ENCODE measurements around the gene NUP160. TPM values are rescaled to one million over a fixed set of nuclear protein-coding genes. Genes with fewer than 3 reads are reported as not detected.

NUP160 gene
- total and polyA plus RNA-seq, 9 donors = 25.7 to 38.5 (median 27.0) TPM

- Histone ChIP-seq H3K4me1 (ENCODE audit: control insufficient read depth, insufficient read depth, low read length) (no peaks in the 10 kb centered on the region), H3K27me3 (ENCODE audit: control insufficient read depth, insufficient read depth, low read length) (no peaks in the 10 kb centered on the region), H3K27ac (ENCODE audit: low read length) (peak overlapping the region; percentile 23), H3K9me3 (replicated peaks; ENCODE audit: control insufficient read depth, low read depth, low read length) (no peaks in the 10 kb centered on the region), H3K4me3 (ENCODE audit: low read length) (no peak overlapping the region), H3K36me3 (ENCODE audit: control insufficient read depth, insufficient read depth, low read length) (no peaks in the 10 kb centered on the region)
- no CpG with 5 or more reads among the region's 4 CpGs for WGBS (ENCODE audit: insufficient coverage)
- peak; percentile 89 for DNase-seq
Observed at GRCh38 chr11:47863189-47863897, 15.2 kb upstream of the NUP160 start.

DNA sequence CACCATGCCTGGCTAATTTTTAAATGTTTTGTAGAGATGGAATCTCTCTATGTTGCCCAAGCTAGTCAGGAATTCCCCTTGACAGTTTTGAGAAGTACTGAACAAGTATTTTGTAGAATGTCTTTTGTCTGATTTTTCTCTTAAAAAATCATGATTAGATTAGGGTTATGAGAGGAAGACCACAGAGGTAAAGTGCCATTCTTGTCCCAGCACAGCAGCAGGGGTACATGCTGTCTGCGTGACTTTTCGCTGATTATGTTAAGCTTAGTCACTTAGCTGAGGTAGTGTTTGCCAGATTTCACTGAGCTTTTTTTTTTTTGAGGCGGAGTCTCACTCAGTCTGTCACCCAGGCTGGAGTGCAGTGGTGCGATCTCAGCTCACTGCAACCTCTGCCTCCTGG lies 13.6 kb upstream of the NUP160 start:
- Histone ChIP-seq H3K9me3 (replicated peaks; ENCODE audit: control insufficient read depth, low read depth, low read length) (no peaks in the 10 kb centered on the region), H3K4me3 (ENCODE audit: low read length) (no peak overlapping the region), H3K27ac (ENCODE audit: low read length) (no peak overlapping the region), H3K4me1 (ENCODE audit: control insufficient read depth, insufficient read depth, low read length) (no peaks in the 10 kb centered on the region), H3K27me3 (ENCODE audit: control insufficient read depth, insufficient read depth, low read length) (no peaks in the 10 kb centered on the region), H3K36me3 (ENCODE audit: control insufficient read depth, insufficient read depth, low read length) (no peaks in the 10 kb centered on the region)
- 86% methylated on average over 4 of the region's 4 CpGs for WGBS (ENCODE audit: insufficient coverage)
- DNase-seq = no peak

GRCh38 chr11:47860536-47860935 lies 12.4 kb upstream of the NUP160 start:
- DNase-seq = no peak
- Histone ChIP-seq H3K9me3 (replicated peaks; ENCODE audit: control insufficient read depth, low read depth, low read length) (no peaks in the 10 kb centered on the region), H3K4me3 (ENCODE audit: low read length) (no peak overlapping the region), H3K27ac (ENCODE audit: low read length) (no peak overlapping the region), H3K27me3 (ENCODE audit: control insufficient read depth, insufficient read depth, low read length) (no peaks in the 10 kb centered on the region), H3K4me1 (ENCODE audit: control insufficient read depth, insufficient read depth, low read length) (no peaks in the 10 kb centered on the region), H3K36me3 (ENCODE audit: control insufficient read depth, insufficient read depth, low read length) (no peaks in the 10 kb centered on the region)
- no CpG with 5 or more reads among the region's 6 CpGs for WGBS (ENCODE audit: insufficient coverage)

DNA sequence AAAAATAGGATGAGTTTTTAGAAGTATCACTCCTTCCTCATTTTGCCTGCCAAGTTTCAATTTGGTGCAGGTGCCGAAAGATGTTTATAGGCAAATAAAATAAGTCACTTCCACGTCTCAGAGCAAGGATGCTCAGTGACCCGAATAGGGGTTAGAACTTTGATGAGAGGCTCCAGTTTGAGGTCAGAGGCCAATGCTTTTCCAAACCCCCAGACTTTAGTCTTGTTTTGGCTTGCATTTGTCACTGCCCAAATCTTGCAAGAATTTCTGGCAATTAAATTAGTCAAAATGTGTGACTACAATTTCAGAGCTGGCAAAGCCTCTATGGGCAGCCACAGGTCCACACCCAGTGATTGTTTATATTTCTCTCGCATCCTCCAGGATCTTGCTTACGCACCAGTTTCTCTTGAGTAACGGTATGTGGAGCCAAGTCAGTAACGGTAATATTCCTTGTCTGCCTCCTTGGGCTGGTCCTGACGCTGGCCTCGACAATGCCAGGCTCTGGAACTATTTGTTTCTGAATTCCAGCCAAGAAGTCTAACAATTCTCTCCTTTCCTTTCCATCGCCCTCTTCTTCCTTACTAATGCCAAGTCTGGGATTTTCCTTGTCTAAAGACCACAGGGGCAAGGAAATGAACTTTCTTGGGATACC lies 9.9 kb upstream of the NUP160 start:
- Histone ChIP-seq H3K4me3 (ENCODE audit: low read length) (no peak overlapping the region), H3K27ac (ENCODE audit: low read length) (peak overlapping the region; percentile 17)
- WGBS (ENCODE audit: insufficient coverage) = 51% methylated on average over 10 of the region's 10 CpGs

DNA sequence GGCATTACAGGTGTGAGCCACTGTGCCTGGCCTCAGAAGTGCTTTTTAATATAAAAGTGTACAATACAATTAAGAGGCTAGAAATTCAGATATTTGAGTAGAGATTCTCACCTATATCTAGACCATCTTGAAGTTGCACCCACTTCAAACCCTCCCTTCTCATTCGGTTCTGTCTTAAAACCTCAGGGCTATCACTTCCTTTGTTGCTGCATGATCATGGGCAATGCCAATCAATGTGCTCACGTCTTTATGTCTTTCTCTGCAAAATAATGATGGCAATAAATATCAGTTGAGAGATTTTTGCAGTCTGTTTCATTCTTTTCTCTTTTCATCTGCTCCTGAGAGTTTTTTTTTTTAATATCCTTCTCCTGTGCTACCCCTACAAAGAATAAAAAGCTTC lies 9.3 kb upstream of the NUP160 start:
- no peak for DNase-seq
- Histone ChIP-seq H3K27me3 (ENCODE audit: control insufficient read depth, insufficient read depth, low read length) (no peaks in the 10 kb centered on the region), H3K27ac (ENCODE audit: low read length) (no peak overlapping the region), H3K4me3 (ENCODE audit: low read length) (no peak overlapping the region), H3K4me1 (ENCODE audit: control insufficient read depth, insufficient read depth, low read length) (no peaks in the 10 kb centered on the region), H3K9me3 (replicated peaks; ENCODE audit: control insufficient read depth, low read depth, low read length) (no peaks in the 10 kb centered on the region), H3K36me3 (ENCODE audit: control insufficient read depth, insufficient read depth, low read length) (no peaks in the 10 kb centered on the region)
- 100% methylated on average over 1 of the region's 2 CpGs for WGBS (ENCODE audit: insufficient coverage)

More for the DNA sequence above, 9.9 kb upstream of the NUP160 start:
- Histone ChIP-seq H3K9me3 (replicated peaks; ENCODE audit: control insufficient read depth, low read depth, low read length) (no peaks in the 10 kb centered on the region), H3K27me3 (ENCODE audit: control insufficient read depth, insufficient read depth, low read length) (no peaks in the 10 kb centered on the region), H3K4me1 (ENCODE audit: control insufficient read depth, insufficient read depth, low read length) (no peaks in the 10 kb centered on the region), H3K36me3 (ENCODE audit: control insufficient read depth, insufficient read depth, low read length) (no peaks in the 10 kb centered on the region)
- no peak for DNase-seq

GRCh38 chr11:47856186-47856585 lies 8.0 kb upstream of the NUP160 start:
- Histone ChIP-seq H3K27ac (ENCODE audit: low read length) (no peak overlapping the region), H3K27me3 (ENCODE audit: control insufficient read depth, insufficient read depth, low read length) (no peaks in the 10 kb centered on the region), H3K4me1 (ENCODE audit: control insufficient read depth, insufficient read depth, low read length) (no peaks in the 10 kb centered on the region), H3K4me3 (ENCODE audit: low read length) (no peak overlapping the region), H3K36me3 (ENCODE audit: control insufficient read depth, insufficient read depth, low read length) (no peaks in the 10 kb centered on the region), H3K9me3 (replicated peaks; ENCODE audit: control insufficient read depth, low read depth, low read length) (no peaks in the 10 kb centered on the region)
- DNase-seq = no peak
- WGBS (ENCODE audit: insufficient coverage) = no CpG with 5 or more reads among the region's 2 CpGs

DNA sequence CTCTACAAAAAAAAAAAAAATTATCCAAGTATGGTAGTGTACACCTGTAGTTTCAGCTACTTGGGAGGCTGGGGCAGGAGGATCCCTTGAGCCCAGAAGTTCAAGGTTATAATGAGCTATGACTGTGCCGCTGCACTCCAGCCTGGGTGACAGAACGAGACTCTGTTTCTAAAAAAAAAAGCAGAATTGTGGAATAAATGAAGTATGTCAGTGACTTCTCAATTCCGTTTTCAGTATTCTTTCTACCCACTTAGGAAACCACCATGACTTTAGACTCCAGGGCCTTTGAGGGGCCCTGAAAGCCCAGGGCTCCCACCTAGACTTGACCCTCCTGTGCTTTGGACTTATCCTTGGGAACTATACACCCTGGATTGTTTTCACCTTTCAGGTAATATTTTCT lies 6.5 kb upstream of the NUP160 start:
- 83% methylated on average over 1 of the region's 3 CpGs for WGBS (ENCODE audit: insufficient coverage)
- DNase-seq = no peak
- Histone ChIP-seq H3K4me1 (ENCODE audit: control insufficient read depth, insufficient read depth, low read length) (no peaks in the 10 kb centered on the region), H3K4me3 (ENCODE audit: low read length) (no peak overlapping the region), H3K36me3 (ENCODE audit: control insufficient read depth, insufficient read depth, low read length) (no peaks in the 10 kb centered on the region), H3K9me3 (replicated peaks; ENCODE audit: control insufficient read depth, low read depth, low read length) (no peaks in the 10 kb centered on the region), H3K27ac (ENCODE audit: low read length) (no peak overlapping the region), H3K27me3 (ENCODE audit: control insufficient read depth, insufficient read depth, low read length) (no peaks in the 10 kb centered on the region)

DNA sequence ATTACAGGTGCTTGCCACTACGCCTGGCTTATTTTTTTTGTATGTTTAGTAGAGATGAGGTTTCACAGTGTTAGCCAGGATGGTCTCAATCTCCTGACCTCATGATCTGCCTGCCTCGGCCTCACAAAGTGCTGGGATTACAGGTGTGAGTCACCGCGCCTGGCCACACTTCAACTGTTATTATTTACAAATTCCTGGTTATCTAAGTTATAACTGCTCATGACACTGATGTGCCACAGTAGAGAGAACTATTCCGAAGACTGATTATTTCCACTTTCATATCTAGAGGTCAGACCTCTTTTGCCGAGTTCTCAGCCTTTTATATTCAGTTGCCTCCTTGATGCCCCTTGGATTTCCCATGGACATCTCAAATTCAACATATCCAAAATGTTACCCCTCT lies 3.9 kb upstream of the NUP160 start:
- H3K36me3 ChIP-seq (ENCODE audit: control insufficient read depth, insufficient read depth, low read length) = peaks cover 1% of the 10 kb centered on the region
- H3K4me1 ChIP-seq (ENCODE audit: control insufficient read depth, insufficient read depth, low read length) = peaks cover 11% of the 10 kb centered on the region
- H3K27me3 ChIP-seq (ENCODE audit: control insufficient read depth, insufficient read depth, low read length) = no peaks in the 10 kb centered on the region
- no peak overlapping the region for H3K4me3 ChIP-seq (ENCODE audit: low read length)
- DNase-seq = no peak
- H3K9me3 ChIP-seq (replicated peaks; ENCODE audit: control insufficient read depth, low read depth, low read length) = no peaks in the 10 kb centered on the region
- H3K27ac ChIP-seq (ENCODE audit: low read length) = no peak overlapping the region
- WGBS (ENCODE audit: insufficient coverage) = 88% methylated on average over 5 of the region's 6 CpGs

- Histone ChIP-seq H3K36me3 (ENCODE audit: control insufficient read depth, insufficient read depth, low read length) (peaks cover 14% of the 10 kb centered on the region), H3K4me1 (ENCODE audit: control insufficient read depth, insufficient read depth, low read length) (peaks cover 14% of the 10 kb centered on the region), H3K9me3 (replicated peaks; ENCODE audit: control insufficient read depth, low read depth, low read length) (no peaks in the 10 kb centered on the region), H3K4me3 (ENCODE audit: low read length) (no peak overlapping the region), H3K27ac (ENCODE audit: low read length) (no peak overlapping the region), H3K27me3 (ENCODE audit: control insufficient read depth, insufficient read depth, low read length) (no peaks in the 10 kb centered on the region)
- no peak for DNase-seq
- no CpG with 5 or more reads among the region's 1 CpG for WGBS (ENCODE audit: insufficient coverage)
Observed at GRCh38 chr11:47850337-47850736, 2.2 kb upstream of the NUP160 start.

DNA sequence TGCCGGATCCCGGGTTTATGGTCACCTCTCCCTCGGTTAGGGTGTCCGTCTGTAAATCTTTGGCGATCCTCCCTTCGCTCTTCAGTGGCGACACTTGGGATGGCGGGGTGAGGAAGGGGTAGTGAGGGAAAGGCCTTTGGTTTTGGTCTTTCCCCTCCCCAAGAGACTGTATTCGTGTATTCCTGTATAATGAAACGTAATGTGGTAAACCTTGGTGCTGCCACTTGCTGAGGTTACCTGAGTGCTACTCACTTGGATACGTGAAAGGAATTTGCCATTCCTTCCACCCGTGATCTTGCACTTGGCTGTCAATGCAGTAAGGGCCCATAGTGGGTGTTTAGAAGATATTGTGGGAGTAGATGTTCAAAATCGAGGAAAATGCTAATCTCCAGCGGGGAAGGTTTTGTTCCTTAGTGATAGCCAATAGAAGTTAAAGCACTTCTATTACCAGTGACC lies 578 bp upstream of the NUP160 start:
- Histone ChIP-seq H3K27me3 (ENCODE audit: control insufficient read depth, insufficient read depth, low read length) (no peaks in the 10 kb centered on the region), H3K4me1 (ENCODE audit: control insufficient read depth, insufficient read depth, low read length) (peaks cover 14% of the 10 kb centered on the region), H3K9me3 (replicated peaks; ENCODE audit: control insufficient read depth, low read depth, low read length) (no peaks in the 10 kb centered on the region), H3K4me3 (ENCODE audit: low read length) (peak overlapping the region; percentile 99), H3K27ac (ENCODE audit: low read length) (peak overlapping the region; percentile 97), H3K36me3 (ENCODE audit: control insufficient read depth, insufficient read depth, low read length) (peaks cover 27% of the 10 kb centered on the region)
- WGBS (ENCODE audit: insufficient coverage) = 11% methylated on average over 6 of the region's 14 CpGs
- DNase-seq = no peak

Measured in muscle of leg (tissue), 11 donors.